ENCODE data around the gene HERC5.
"Not testable (repeated sequence)": the region's sequence is repeated elsewhere in the genome, so short reads cannot be mapped to it uniquely, and the experiment has no call there.

HERC5 gene

GRCh38 chr4:88537709-88538108 is 80.8 kb downstream of the HERC5 start:
- Histone ChIP-seq H3K79me1 (replicated peaks; ENCODE audit: low read length, poor library complexity, severe bottlenecking) (no peaks in the 10 kb centered on the region), H2BK15ac (ENCODE audit: low read depth, poor library complexity, severe bottlenecking) (no peak overlapping the region), H3K4me2 (ENCODE audit: low read length, poor library complexity, severe bottlenecking) (no peak overlapping the region), H3K18ac (ENCODE audit: low read depth in 1 of 2, low read length in 2 of 2) (no peak overlapping the region), H3K9ac (ENCODE audit: low read length) (no peak overlapping the region), H2AK5ac (ENCODE audit: low read length, severe bottlenecking) (no peak overlapping the region), H4K91ac (ENCODE audit: low read length) (no peak overlapping the region), H2BK5ac (ENCODE audit: low read depth, low read length, poor library complexity, severe bottlenecking) (no peak overlapping the region), H3K27me3 (ENCODE audit: control insufficient read depth in 1 of 2, insufficient read depth in 1 of 2, low read length in 2 of 2) (no peaks in the 10 kb centered on the region), H3K4me3 (ENCODE audit: insufficient read depth in 1 of 2, low read depth in 1 of 2, low read length in 2 of 2) (no peak overlapping the region), H3K23ac (ENCODE audit: low read length in 2 of 2) (no peak overlapping the region), H3K14ac (ENCODE audit: low read length in 2 of 2) (no peak overlapping the region), H3K36me3 (ENCODE audit: control insufficient read depth in 1 of 2, insufficient read depth in 2 of 2, low read depth in 1 of 2, low read length in 2 of 2) (no peaks in the 10 kb centered on the region), H3K9me3 (ENCODE audit: control insufficient read depth, low read length) (no peaks in the 10 kb centered on the region), H2BK12ac (ENCODE audit: low read length in 2 of 2) (no peak overlapping the region), H4K8ac (ENCODE audit: low read length) (no peak overlapping the region), H3K4ac (ENCODE audit: low read depth in 1 of 2, low read length in 2 of 2) (no peak overlapping the region), H3K4me1 (ENCODE audit: control insufficient read depth, insufficient read depth, low read depth, low read length) (no peaks in the 10 kb centered on the region), H2BK120ac (ENCODE audit: low read depth, low read length) (no peak overlapping the region), H2AFZ (ENCODE audit: low read depth, low read length) (no peak overlapping the region), H3K27ac (ENCODE audit: low read length, poor library complexity, severe bottlenecking) (no peak overlapping the region)
- WGBS: 80% methylated on average over 1 of the region's 1 CpG
- DNase-seq: no peak

GRCh38 chr4:88539322-88540068 is 82.6 kb downstream of the HERC5 start:
- not testable (repeated sequence) for H3K9ac ChIP-seq (ENCODE audit: low read length); H3K18ac ChIP-seq (ENCODE audit: low read depth in 1 of 2, low read length in 2 of 2); H2BK12ac ChIP-seq (ENCODE audit: low read length in 2 of 2); H3K27ac ChIP-seq (ENCODE audit: low read length, poor library complexity, severe bottlenecking); H3K9me3 ChIP-seq (ENCODE audit: control insufficient read depth, low read length); H3K4me2 ChIP-seq (ENCODE audit: low read length, poor library complexity, severe bottlenecking); H2BK5ac ChIP-seq (ENCODE audit: low read depth, low read length, poor library complexity, severe bottlenecking); H2BK120ac ChIP-seq (ENCODE audit: low read depth, low read length); H2AK5ac ChIP-seq (ENCODE audit: low read length, severe bottlenecking); H3K4me3 ChIP-seq (ENCODE audit: insufficient read depth in 1 of 2, low read depth in 1 of 2, low read length in 2 of 2); H2BK15ac ChIP-seq (ENCODE audit: low read depth, poor library complexity, severe bottlenecking); H3K14ac ChIP-seq (ENCODE audit: low read length in 2 of 2); H3K36me3 ChIP-seq (ENCODE audit: control insufficient read depth in 1 of 2, insufficient read depth in 2 of 2, low read depth in 1 of 2, low read length in 2 of 2); H3K4ac ChIP-seq (ENCODE audit: low read depth in 1 of 2, low read length in 2 of 2); H3K23ac ChIP-seq (ENCODE audit: low read length in 2 of 2); H4K91ac ChIP-seq (ENCODE audit: low read length); H3K27me3 ChIP-seq (ENCODE audit: control insufficient read depth in 1 of 2, insufficient read depth in 1 of 2, low read length in 2 of 2); H3K79me1 ChIP-seq (replicated peaks; ENCODE audit: low read length, poor library complexity, severe bottlenecking); H3K4me1 ChIP-seq (ENCODE audit: control insufficient read depth, insufficient read depth, low read depth, low read length); H2AFZ ChIP-seq (ENCODE audit: low read depth, low read length)
- H4K8ac ChIP-seq (ENCODE audit: low read length): peak overlapping the region; percentile 42
- 34% methylated on average over 8 of the region's 9 CpGs for WGBS
- DNase-seq: peak; percentile 57

DNA sequence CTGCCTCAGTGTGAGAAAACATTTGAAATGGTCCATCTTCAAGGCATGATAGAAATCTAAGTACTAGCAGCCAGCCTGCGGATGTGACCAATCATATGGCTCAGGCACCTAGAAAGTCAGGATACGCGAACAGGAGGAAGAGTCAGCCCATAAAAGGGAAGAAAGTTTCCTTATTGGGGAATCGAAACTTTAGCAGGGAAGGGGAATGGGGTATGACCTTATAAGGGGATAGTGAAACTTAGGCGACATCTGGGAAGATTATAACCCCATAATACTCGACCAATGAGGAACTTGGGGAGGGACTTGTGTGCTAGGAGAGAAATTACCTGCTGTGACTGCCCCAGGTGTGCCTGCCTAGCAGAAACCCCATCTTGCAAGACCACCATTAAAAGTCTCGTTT is 92.9 kb downstream of the HERC5 start:
- Histone ChIP-seq H3K14ac (ENCODE audit: low read length in 2 of 2) (no peak overlapping the region), H2AK5ac (ENCODE audit: low read length, severe bottlenecking) (no peak overlapping the region), H3K4me1 (ENCODE audit: control insufficient read depth, insufficient read depth, low read depth, low read length) (no peaks in the 10 kb centered on the region), H4K91ac (ENCODE audit: low read length) (no peak overlapping the region), H2BK120ac (ENCODE audit: low read depth, low read length) (no peak overlapping the region), H3K9ac (ENCODE audit: low read length) (no peak overlapping the region), H3K4me2 (ENCODE audit: low read length, poor library complexity, severe bottlenecking) (no peak overlapping the region), H3K79me1 (replicated peaks; ENCODE audit: low read length, poor library complexity, severe bottlenecking) (no peaks in the 10 kb centered on the region), H3K27me3 (ENCODE audit: control insufficient read depth in 1 of 2, insufficient read depth in 1 of 2, low read length in 2 of 2) (no peaks in the 10 kb centered on the region), H3K36me3 (ENCODE audit: control insufficient read depth in 1 of 2, insufficient read depth in 2 of 2, low read depth in 1 of 2, low read length in 2 of 2) (no peaks in the 10 kb centered on the region), H3K4me3 (ENCODE audit: insufficient read depth in 1 of 2, low read depth in 1 of 2, low read length in 2 of 2) (no peak overlapping the region), H2BK15ac (ENCODE audit: low read depth, poor library complexity, severe bottlenecking) (no peak overlapping the region), H2BK12ac (ENCODE audit: low read length in 2 of 2) (no peak overlapping the region), H3K9me3 (ENCODE audit: control insufficient read depth, low read length) (no peaks in the 10 kb centered on the region), H4K8ac (ENCODE audit: low read length) (no peak overlapping the region), H2AFZ (ENCODE audit: low read depth, low read length) (no peak overlapping the region), H3K18ac (ENCODE audit: low read depth in 1 of 2, low read length in 2 of 2) (no peak overlapping the region), H3K23ac (ENCODE audit: low read length in 2 of 2) (no peak overlapping the region), H3K27ac (ENCODE audit: low read length, poor library complexity, severe bottlenecking) (no peak overlapping the region), H3K4ac (ENCODE audit: low read depth in 1 of 2, low read length in 2 of 2) (no peak overlapping the region), H2BK5ac (ENCODE audit: low read depth, low read length, poor library complexity, severe bottlenecking) (no peak overlapping the region)
- WGBS: 89% methylated on average over 6 of the region's 7 CpGs
- DNase-seq: no peak

Measured in mesenchymal stem cell (in vitro differentiated cells and primary cell).